ENCODE data around the gene VAV3.

VAV3 gene

DNA sequence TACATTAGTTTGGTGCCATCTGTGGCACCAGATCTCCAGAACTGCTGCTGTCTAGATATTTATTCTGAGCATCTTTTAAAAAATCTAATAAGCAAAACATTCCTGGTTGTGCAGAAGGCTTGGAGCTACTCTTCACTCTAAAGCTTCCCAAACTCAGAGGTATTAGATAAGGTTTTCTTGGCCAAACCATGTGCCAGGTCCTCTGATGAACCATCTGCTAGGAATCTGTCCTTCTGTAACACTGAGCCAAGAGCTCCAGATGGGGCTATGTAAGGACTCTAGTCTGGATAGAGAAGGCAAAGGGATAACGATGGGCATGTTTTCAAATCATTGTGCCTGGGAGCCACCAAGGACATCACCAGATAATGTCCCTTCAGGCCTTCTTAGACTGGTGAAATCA, 413.5 kb downstream of the VAV3 start:
- no peak for TF ChIP-seq POLR2AphosphoS5 (IDR thresholded peaks at IDR 0.05; ENCODE audit: low read depth)
- no peak for TF ChIP-seq GABPA (IDR thresholded peaks at IDR 0.05; ENCODE audit: low read depth)
- no peak for DNase-seq (ENCODE audit: low read depth in 1 of 2, low spot score in 1 of 2)
- no peaks in the 10 kb centered on the region for H3K27me3 ChIP-seq (ENCODE audit: insufficient read depth, poor library complexity, severe bottlenecking)
- no peak overlapping the region for H3K4me3 ChIP-seq (replicated peaks; ENCODE audit: insufficient read depth, low read length)
- H3K27ac ChIP-seq (replicated peaks), result no peak overlapping the region

DNA sequence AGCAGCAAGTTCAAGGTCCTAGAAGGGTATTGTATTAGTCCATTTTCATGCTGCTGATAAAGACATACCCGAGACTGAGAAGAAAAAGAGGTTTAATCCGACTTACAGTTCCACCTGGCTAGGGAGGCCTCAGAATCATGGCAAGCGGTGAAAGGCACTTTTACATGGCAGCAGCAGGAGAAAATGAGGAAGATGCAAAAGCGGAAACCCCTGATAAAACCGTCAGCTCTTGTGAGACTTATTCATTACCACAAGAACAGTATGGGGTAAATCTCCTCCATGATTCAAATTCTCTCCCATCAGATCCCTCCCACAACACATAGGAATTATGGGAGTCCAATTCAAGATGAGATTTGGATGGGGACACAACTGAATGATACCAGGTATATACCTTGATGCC, 414.6 kb downstream of the VAV3 start:
- peak; percentile 74; the same call in 1 of the 2 replicates for TF ChIP-seq SPI1 (IDR thresholded peaks at IDR 0.05; ENCODE audit: borderline replicate concordance, low read depth)
- TF ChIP-seq GABPA (IDR thresholded peaks at IDR 0.05; ENCODE audit: low read depth), result no peak
- TF ChIP-seq POLR2AphosphoS5 (IDR thresholded peaks at IDR 0.05; ENCODE audit: low read depth), result no peak
- TF ChIP-seq, protein P1, sequence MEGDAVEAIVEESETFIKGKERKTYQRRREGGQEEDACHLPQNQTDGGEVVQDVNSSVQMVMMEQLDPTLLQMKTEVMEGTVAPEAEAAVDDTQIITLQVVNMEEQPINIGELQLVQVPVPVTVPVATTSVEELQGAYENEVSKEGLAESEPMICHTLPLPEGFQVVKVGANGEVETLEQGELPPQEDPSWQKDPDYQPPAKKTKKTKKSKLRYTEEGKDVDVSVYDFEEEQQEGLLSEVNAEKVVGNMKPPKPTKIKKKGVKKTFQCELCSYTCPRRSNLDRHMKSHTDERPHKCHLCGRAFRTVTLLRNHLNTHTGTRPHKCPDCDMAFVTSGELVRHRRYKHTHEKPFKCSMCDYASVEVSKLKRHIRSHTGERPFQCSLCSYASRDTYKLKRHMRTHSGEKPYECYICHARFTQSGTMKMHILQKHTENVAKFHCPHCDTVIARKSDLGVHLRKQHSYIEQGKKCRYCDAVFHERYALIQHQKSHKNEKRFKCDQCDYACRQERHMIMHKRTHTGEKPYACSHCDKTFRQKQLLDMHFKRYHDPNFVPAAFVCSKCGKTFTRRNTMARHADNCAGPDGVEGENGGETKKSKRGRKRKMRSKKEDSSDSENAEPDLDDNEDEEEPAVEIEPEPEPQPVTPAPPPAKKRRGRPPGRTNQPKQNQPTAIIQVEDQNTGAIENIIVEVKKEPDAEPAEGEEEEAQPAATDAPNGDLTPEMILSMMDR (IDR thresholded peaks at IDR 0.05; ENCODE audit: insufficient read depth, low read length), result no peak
- Histone ChIP-seq H3K27ac (replicated peaks) (peak overlapping the region; percentile 47), H3K27me3 (ENCODE audit: insufficient read depth, poor library complexity, severe bottlenecking) (no peaks in the 10 kb centered on the region), H3K4me3 (replicated peaks; ENCODE audit: insufficient read depth, low read length) (no peak overlapping the region)
- peak in 1 of 2 experiments; percentile 50 for DNase-seq (ENCODE audit: low read depth in 1 of 2, low spot score in 1 of 2)

DNA sequence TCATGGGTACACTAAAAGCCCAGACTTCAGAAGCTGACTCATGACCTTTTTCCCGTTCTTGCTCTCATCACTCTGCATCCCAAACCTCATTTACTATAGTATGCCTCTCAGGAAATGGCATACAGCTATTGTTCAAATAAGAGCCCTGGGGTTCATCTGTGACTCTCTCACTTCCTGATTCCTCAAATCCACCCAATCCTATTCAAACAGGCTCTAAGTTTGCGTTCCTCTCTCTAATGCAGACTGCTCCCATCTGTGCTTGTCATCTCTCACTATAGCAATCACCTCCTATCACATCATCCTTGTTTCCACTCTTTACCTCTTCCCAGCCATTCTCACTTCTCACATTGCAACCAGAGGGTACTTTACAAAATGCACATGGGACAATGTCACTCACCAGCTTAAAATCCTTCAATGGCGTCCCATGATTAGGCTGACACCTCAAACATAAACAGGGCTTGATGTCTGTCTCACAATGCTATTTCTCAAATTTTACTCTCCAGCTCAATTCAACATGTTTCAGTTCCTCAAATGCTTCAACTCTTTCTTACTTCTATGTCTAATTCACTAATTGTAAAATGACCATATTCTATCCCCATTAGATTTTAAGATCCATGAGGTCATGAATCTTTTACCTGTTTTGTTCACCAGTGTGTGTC, 415.7 kb downstream of the VAV3 start:
- TF ChIP-seq, protein P2, sequence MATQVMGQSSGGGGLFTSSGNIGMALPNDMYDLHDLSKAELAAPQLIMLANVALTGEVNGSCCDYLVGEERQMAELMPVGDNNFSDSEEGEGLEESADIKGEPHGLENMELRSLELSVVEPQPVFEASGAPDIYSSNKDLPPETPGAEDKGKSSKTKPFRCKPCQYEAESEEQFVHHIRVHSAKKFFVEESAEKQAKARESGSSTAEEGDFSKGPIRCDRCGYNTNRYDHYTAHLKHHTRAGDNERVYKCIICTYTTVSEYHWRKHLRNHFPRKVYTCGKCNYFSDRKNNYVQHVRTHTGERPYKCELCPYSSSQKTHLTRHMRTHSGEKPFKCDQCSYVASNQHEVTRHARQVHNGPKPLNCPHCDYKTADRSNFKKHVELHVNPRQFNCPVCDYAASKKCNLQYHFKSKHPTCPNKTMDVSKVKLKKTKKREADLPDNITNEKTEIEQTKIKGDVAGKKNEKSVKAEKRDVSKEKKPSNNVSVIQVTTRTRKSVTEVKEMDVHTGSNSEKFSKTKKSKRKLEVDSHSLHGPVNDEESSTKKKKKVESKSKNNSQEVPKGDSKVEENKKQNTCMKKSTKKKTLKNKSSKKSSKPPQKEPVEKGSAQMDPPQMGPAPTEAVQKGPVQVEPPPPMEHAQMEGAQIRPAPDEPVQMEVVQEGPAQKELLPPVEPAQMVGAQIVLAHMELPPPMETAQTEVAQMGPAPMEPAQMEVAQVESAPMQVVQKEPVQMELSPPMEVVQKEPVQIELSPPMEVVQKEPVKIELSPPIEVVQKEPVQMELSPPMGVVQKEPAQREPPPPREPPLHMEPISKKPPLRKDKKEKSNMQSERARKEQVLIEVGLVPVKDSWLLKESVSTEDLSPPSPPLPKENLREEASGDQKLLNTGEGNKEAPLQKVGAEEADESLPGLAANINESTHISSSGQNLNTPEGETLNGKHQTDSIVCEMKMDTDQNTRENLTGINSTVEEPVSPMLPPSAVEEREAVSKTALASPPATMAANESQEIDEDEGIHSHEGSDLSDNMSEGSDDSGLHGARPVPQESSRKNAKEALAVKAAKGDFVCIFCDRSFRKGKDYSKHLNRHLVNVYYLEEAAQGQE (IDR thresholded peaks at IDR 0.05; ENCODE audit: insufficient replicate concordance, low read depth), result no peak
- TF ChIP-seq SPI1 (IDR thresholded peaks at IDR 0.05; ENCODE audit: borderline replicate concordance, low read depth), result no peak
- no peak for TF ChIP-seq GABPA (IDR thresholded peaks at IDR 0.05; ENCODE audit: low read depth)
- TF ChIP-seq, protein P1 (IDR thresholded peaks at IDR 0.05; ENCODE audit: insufficient read depth, low read length), result no peak
- TF ChIP-seq POLR2AphosphoS5 (IDR thresholded peaks at IDR 0.05; ENCODE audit: low read depth), result no peak
- no peak for DNase-seq (ENCODE audit: low read depth in 1 of 2, low spot score in 1 of 2)
- H3K4me3 ChIP-seq (replicated peaks; ENCODE audit: insufficient read depth, low read length), result no peak overlapping the region
- no peaks in the 10 kb centered on the region for H3K27me3 ChIP-seq (ENCODE audit: insufficient read depth, poor library complexity, severe bottlenecking)
- no peak overlapping the region for H3K27ac ChIP-seq (replicated peaks)

DNA sequence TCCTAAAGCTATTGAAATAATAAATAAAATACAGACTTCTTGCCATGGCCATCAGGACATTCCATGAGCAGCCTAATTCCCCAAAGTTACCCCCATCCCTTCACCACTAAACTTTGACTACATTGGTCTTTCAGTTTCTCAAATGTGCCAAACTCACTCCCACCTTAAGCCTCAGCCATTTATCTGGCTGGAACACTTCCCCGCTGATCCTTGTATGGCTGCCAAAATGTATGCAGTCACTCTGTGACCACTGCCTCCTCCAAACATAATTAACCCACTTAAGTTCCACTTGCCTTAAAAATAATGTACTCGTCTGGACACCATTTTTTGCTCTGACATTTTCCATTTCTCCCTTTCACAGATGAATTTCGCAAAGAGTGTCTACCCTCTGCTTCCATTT, 416.7 kb downstream of the VAV3 start:
- H3K27ac ChIP-seq (replicated peaks), result no peak overlapping the region
- no peak for DNase-seq (ENCODE audit: low read depth in 1 of 2, low spot score in 1 of 2)
- H3K4me3 ChIP-seq (replicated peaks; ENCODE audit: insufficient read depth, low read length), result no peak overlapping the region
- TF ChIP-seq SPI1 (IDR thresholded peaks at IDR 0.05; ENCODE audit: borderline replicate concordance, low read depth), result no peak
- no peak for TF ChIP-seq GABPA (IDR thresholded peaks at IDR 0.05; ENCODE audit: low read depth)
- no peak for TF ChIP-seq POLR2AphosphoS5 (IDR thresholded peaks at IDR 0.05; ENCODE audit: low read depth)
- TF ChIP-seq, protein P1 (IDR thresholded peaks at IDR 0.05; ENCODE audit: insufficient read depth, low read length), result no peak
- TF ChIP-seq, protein P2 (IDR thresholded peaks at IDR 0.05; ENCODE audit: insufficient replicate concordance, low read depth), result no peak
- H3K27me3 ChIP-seq (ENCODE audit: insufficient read depth, poor library complexity, severe bottlenecking), result no peaks in the 10 kb centered on the region
